Measurements from ENCODE around the gene PIGV.
"Not testable (repeated sequence)": the region's sequence is repeated elsewhere in the genome, so short reads cannot be mapped to it uniquely, and the experiment has no call there.

The PIGV gene

DNA sequence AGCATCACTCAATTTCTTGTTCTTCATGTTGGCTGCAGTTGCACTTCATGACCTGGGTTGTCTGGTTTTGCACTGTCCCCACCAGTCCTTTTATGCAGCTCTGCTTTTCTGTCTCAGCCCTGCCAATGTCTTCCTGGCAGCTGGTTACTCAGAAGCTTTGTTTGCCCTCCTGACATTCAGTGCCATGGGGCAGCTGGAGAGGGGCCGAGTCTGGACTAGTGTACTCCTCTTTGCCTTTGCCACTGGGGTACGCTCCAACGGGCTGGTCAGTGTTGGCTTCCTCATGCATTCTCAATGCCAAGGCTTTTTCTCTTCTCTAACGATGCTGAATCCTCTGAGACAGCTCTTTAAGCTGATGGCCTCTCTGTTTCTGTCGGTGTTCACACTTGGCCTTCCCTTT is 6.6 kb downstream of the PIGV start:
- DNase-seq (ENCODE audit: low read depth), result no peak

DNA sequence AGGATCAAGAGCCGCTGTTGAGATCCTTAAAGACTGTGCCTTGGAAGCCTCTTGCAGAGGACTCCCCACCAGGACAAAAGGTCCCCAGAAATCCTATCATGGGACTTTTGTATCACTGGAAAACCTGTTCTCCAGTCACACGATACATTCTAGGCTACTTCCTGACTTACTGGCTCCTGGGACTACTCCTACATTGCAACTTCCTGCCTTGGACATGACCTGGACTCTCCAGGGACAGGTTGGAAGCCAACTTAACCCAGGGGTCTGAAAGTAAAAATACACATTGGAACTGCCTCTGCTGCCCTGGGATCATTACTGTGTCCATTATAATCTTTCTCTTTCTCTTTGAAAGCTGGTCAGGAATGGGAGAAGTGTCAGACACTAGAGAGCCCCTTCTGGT is 9.9 kb downstream of the PIGV start:
- no peak for DNase-seq (ENCODE audit: low read depth)

DNA sequence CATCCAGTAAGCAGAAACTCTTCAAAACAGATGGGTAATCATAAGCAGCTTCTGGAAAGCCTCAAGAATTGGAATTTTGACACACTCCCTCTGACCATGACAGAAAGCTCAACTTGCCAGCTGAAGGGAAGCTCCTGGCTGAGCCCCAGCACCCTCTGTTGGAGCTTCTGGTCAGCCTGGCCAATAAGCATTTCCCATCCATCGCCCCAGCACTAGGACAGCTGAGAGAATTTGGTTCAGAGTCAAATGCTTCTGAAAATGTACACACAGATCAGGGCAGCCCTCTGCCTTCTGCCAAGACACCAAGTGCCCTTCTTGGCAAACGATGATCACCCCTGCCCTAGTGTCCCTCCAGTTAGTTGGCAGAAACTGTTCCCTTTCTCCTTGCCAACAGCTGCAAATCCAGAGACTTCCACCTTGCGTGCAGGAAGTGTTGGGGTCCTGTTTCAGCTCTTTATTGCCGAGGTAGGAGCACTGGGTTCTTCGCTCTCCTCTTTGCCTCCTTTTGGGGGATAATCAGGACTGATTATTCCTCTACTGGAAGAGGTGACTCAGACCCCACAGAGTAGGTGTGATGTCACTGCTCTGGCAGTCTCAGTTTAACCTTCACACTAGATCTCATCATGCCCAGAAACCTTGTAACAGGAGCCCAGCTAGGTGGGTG is 11.9 kb downstream of the PIGV start:
- no peak for DNase-seq (ENCODE audit: low read depth)

DNA sequence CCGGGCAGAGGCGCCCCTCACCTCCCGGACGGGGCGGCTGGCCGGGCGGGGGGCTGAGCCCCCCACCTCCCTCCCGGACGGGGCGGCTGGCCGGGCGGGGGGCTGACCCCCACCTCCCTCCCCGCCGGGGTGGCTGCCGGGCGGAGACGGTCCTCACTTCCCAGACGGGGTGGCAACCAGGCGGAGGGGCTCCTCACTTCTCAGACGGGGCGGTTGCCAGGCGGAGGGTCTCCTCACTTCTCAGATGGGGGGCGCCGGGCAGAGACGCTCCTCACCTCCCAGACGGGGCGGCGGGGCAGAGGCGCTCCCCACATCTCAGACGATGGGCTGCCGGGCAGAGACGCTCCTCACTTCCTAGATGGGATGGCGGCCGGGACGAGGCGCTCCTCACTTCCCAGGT is 16.2 kb downstream of the PIGV start:
- not testable (repeated sequence) for DNase-seq (ENCODE audit: low read depth)

DNA sequence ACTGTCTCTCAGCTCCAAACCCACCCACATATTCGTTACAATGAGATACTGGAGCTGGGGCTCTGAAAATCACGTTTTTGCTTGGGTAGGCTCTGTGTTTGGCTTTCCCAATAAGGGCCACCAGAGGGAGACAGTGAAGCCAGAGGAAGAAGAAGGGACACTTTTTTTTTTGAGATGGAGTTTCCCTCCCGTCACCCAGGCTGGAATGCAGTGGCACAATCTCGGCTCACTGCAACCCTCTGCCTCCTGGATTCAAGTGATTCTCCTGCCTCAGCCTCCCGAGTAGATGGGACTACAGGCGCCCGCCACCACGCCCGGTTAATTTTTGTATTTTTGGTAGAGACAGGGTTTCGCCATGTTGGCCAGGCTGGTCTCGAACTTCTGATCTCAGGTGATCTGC is 22.4 kb downstream of the PIGV start:
- peak; percentile 54 for DNase-seq (ENCODE audit: low read depth)

DNA sequence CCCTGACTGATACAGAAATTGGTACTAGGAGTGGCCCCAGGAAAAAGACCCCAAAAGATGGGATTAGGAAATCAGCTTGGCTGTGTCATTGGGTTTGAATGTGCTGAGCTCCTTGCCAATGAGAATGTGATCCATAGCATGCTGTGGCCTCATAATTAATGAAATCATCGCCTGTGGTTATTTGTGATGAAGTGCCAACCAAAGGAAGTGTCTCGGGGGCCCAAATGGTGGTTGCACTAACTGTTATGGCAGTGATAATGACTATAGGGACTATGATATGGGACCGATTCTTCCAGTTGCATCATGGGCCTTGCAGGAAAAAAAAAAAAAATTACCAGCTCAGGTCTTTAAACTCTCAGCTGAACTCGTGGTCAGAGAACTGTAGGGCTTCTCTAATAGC is 23.3 kb downstream of the PIGV start:
- DNase-seq (ENCODE audit: low read depth), result no peak

DNA sequence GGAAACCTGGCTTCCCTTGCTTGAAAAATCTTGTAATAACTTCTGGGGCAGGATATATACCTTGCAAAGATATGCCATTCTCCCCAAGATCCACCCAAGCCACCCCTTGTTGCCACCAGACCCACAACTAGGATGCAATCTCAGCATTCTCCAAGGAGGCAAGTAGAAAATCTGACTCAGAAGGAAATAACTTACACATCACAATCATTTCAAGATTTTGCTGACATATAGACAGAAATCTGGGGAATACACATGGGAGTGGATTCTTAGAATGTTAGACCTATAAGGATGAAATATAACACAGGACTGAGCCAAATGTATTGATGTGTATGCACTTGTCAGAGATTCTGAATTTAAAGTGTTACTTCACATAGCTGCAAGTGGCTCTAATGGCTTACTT is 24.0 kb downstream of the PIGV start:
- no peak for DNase-seq (ENCODE audit: low read depth)

DNA sequence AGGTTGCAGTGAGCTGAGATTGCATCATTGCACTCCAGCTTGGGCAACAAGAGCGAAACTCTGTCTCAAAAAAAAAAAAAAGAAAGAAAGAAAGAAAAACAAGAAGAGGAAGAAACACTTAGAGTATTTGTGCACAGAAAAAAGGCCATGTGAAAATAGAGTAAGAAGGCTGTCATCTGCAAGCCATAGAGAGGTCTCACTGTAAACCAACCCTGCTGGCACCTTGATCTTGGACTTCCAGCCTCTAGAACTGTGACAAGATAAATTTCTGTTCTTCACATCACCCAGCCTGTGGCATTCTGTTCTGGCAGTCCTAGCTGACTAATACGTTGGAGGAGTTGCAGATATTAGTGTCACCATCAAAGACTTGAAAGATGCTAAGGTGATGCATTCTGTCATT is 26.6 kb downstream of the PIGV start:
- DNase-seq (ENCODE audit: low read depth), result no peak

DNA sequence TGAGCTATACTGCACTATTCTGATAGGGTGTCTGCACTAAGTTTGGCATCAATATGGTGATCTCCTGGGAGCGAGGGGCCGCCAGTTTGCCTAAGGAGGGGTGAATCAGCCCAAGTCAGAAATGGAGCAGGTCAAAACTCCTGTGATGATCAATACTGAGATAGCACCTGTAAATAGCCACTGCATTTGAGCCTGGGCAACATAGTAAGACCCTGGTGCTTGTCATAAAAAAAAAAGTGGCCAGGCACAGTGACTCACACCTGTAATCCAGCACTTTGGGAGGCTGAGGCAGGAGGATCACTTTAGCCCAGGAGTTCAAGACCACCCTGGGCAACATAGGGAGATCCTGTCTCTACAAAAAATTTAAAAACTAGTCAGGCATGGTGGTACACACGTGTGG is 27.1 kb downstream of the PIGV start:
- no peak for DNase-seq (ENCODE audit: low read depth)

DNA sequence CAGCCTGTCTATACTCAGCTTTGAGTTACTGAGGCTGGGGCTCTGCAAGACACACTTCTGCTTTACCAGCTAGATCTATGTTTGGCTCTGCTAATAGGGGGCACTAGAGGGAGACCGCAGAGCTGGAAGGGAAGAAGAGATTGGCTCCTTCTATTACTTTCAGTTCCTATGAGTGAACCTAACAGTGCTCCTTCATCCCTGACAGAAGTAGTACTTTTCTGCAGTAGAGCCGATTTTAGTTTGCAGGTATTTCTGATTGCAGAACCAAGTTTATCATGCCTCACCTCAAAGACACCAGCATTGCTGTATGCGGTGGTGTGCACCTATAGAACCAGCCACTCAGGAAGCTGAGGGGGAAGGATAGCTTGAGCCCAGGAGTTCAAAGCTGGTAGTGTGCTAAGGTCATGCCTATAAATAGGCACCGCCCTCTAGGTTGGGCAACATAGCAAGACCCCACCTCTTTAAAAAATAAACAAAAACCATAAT is 33.1 kb downstream of the PIGV start:
- no peak for DNase-seq (ENCODE audit: low read depth)

DNA sequence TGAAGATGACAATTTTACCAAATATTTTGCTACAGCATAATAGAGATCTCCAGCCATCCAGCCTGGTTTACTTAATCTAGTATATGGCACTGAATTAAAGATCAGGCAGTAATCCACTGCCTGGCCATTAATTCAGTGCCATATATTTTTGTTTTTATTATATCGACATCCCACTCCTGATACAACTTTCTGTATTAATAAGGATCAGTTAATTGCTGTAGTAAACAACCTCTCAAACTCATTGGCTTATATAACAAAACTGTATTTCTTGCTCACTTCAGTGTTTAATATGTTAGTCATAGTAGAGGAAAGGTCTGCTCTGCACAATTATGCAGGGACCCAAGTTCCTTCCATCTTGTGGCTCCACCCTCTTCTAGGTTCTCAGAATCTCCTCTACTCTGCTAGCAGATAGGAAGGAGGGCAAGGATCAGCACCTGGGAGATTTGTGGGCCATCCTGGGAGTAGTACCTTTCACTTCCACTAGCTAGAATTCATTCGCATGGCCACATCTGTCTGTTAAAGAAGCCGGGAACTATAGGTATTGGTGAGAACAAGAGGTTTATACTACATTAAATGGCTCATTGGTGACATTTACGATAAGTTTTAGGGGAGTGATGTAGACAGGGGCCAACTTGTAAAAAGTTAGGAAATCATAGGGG is 35.1 kb downstream of the PIGV start:
- no peak for DNase-seq (ENCODE audit: low read depth)

DNA sequence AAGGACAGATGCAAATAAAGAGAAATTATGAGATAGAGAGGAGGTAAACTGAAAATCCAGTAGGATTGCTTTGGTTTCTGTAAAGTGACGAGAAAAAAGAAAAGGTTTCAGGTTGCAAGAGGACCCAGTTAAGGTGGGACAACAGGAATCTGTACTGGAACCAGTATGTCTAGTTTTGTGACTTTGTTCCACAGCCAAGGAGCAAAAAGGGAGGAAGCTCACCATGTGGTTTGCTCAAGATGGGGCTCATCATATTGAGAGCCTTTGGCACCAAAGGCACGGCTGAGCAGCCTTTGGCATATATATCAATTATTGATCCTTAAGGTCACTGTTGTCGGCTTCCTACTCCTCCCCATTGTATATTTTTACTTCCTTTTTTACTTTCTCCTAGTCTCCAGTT is 37.0 kb downstream of the PIGV start:
- DNase-seq (ENCODE audit: low read depth), result no peak

DNA sequence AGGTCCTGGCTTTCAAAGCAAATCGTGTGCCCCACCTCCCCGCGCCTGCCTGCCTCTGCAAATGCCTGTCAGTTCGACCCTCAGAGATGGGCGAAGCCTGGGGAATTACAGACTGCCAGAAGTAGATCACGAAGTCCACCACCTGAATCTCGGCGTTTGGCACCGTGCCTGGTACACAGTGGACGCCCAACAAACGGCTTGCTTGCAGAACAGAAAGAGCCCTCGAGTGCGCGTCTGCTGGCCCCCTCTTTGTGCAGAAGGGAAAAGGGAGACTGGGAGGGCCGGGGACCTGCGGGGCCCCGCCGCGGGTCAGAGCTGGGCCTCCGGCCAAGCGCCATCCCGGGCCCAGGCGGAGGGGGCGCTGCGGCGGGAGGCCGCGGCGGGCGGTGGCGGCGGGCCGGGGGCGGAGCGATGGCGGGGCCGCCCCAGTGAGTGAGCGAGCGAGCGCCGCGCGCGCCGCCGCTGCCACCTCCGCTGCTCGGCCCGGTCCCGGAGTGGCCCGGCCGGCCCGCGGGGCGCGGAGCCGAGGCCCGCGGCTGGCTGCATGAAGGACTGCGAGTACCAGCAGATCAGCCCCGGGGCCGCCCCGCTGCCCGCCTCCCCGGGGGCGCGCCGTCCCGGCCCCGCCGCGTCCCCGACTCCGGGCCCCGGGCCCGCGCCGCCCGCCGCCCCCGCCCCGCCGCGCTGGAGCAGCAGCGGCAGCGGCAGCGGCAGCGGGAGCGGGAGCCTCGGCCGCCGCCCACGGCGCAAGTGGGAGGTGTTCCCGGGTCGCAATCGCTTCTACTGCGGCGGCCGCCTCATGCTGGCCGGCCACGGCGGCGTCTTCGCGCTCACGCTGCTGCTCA is 38.7 kb downstream of the PIGV start, which contains the start of gene ZDHHC18:
TSS of gene ZDHHC18 (plus strand) at position 428 of the 845 bp plus-strand sequence. CDS start at position 545, 117 bp downstream.
- peak; percentile 63 for DNase-seq (ENCODE audit: low read depth)

DNA sequence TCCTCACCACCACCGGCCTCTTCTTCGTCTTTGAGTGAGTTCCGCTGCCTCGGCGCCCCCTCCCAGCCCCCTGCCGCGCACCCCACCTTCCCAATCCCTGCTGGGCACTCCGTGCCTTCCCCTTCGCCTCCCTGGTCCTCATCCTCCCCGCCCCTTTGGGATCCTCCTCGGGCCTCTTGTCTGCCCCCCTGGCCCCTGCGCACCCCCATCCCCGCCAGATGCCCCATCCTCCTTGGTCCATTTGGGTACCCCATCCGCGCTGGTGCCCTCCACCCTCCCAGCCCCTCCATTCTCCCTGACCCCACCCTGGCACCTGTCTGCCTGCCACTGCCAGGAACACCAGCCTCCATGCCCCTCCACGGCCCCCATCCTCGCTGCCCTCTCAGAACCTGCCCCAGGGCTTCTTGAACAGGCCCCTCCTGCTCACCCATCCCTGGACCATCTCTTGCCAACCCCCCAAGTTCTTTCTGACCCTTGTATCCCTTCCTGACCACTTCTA is 39.4 kb downstream of the PIGV start:
- DNase-seq (ENCODE audit: low read depth), result no peak

DNA sequence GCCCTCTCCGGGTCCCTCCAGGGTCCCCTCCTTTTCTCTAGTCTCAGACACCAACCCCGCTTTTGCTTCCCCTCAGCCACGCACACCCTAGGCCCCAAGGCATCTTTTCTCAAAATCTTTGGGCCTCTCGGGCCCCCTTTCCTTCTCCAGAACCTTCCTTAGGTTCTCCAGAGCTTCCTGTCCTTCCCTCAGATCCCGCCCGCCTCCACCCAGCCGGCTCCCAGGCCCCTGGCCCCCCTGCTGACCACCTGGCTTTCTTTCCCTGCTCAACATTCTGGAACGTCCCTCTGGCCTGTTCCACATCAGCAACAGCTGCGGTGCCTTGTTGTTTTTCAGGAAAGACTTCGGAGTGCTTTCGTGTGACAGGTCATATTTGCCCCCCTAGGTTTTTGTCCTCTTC is 39.9 kb downstream of the PIGV start:
- DNase-seq (ENCODE audit: low read depth), result no peak

DNA sequence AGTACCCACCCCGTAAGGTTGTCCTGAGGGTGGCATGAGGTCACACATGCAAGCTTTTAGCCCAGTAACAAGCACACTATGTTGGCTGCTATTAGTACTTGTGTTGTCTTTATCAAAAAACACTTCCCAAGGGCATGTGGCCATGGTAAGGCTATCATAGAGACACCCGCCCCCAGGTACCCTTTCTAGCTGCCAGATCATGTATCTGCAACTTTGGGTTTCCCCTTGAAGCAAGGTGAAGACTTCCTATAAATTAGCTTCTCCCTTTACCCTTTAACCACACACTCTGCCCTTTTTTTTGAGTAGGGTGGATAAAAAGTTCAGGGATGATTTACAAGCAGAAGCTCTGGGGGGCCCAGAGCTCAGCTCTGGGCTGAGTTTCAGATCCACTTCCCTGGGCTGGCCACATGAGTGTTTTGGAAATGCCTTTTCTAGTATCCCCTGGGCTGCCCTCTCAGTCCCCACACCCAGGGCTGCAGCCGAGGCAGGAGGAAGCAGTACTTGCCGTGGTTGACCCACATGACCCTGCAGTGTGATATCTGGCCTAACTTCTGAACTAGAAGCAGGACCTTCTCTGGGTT is 40.8 kb downstream of the PIGV start:
- DNase-seq (ENCODE audit: low read depth), result no peak

DNA sequence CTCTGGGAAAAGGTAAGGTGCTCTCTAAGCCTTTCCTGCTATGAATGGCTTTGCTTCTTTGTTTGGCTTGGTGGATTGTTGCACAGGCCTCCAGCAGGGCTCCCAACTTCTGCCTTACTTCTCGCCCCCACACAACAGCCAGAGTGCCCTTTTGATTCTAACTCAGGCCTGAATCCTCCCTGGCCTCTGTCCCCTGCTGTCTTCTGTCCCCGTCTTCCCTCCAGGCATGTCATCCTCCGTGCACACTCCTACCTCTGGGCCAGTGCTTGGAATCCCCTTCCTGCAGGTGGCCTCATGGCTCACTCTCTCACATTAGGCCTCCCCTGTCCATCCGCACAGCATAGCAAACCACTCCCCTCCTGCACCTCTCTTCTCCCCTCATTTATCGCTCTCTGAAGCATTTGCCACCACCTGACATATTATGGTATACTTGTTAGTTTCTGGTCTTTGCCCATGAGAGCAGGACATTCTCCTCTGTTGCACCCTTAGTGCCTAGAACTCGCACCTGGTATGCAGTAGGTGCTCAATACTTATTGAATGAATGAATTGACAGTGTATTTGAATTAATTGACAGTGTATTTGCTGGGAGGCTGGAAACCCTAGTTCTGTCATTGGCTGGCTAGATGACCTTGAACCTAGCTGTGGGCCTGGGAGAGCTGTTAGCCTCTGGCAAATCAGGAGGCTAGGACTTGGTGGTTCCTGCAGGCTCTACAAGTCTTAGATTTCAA is 41.6 kb downstream of the PIGV start:
- no peak for DNase-seq (ENCODE audit: low read depth)

DNA sequence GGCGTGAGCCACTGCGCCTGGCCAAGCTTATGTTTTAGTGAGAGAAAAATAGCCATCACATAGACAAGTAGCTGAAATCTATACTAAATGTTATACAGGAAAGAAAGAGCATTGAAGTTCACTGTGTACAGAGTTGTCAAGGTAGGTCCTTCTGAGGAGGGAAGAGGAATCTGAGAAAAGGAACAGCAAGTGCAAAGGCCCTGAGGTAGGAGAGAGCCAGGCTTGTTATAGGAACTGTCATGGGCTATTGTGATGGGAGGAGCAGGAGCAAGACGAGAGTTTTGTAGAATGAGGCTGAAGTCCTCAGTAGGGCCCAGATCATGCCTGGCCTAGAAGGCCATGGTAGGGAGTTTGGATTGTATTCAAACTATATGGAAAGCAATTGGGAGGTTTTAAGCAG is 43.3 kb downstream of the PIGV start:
- no peak for DNase-seq (ENCODE audit: low read depth)

DNA sequence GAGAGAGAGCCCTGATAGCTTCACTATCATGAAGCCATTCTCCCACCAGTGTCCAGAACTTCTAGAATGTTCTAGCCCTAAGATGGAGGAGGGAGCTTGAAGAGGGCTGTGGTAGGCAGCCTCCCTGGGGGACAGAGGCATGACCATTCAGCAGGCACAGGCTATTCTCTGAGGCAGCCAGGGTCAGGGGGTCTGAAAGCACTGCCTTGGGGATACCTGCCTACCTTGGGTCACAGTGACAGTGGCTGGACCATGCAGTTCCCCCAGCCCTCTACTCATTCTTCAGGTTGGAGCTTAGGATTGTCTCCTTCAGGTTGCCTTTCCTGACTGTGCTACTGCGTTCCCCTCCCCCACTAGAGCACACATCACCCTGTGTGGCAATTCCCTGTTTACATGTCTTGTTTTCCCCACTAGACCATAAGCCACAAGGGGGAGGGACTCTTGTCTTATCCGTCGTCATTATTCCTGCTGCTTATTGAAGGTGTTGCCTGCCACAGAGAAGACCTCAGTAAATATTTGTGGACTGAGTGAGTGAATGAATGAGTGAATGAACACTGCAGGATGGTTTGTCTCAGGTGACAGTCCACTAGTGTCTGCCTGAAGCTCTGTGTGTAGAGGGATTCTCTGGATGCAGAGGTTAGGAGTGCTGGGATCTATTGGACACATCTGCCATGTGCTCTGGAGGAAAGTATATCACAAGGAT is 43.9 kb downstream of the PIGV start:
- DNase-seq (ENCODE audit: low read depth), result no peak

DNA sequence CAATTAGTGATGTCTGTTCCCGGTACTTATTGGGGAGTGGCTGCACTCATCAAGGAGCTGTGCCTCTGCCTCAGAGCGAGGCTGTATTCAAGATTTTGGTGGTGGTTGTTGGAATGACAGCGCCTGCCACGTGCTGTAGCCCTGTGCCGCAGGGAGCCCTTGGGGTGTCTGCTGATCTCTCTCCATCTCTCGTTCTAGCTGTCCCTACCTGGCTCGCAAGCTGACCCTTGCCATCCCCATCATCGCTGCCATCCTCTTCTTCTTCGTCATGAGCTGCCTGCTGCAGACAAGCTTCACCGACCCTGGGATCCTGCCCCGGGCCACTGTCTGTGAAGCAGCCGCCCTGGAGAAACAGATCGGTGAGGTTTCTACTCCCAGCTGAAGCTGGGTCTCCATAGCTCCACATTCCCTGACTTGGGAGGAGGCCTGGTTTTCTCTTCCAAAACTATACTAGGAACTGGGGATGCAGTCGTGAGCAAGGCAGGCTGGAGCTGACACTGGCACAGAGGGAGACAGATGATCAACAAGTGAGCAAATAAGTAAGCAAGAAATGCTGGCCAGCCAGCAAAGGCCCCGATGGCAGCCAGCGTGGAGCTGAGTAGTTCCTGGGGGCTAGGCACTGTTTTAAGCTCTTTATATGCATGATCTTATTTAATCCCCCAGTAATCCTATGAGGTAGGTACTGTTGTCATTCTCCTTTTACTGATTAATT is 44.7 kb downstream of the PIGV start:
- no peak for DNase-seq (ENCODE audit: low read depth)

All from activated T-helper 9 cell treated with anti-CD3 and anti-CD28 coated beads, Interleukin-2, amount 50 U/mL, for 16 hours (primary cell).